Lower leg skin (tissue), 3 donors: ENCODE results near the gene PHLPP2.

ENCODE experiments used
- CTCF ChIP-seq, 3 donors: fragments of 450-650 bp; IDR thresholded peaks; one replicate each; pipeline ENCODE4 v1.5.1; 2016; ENCODE audit warnings: antibody characterized with exemption in 3 of 3, mild to moderate bottlenecking in 3 of 3, moderate library complexity in 2 of 3
- POLR2A ChIP-seq, 2 donors: fragments of 450-650 bp; IDR thresholded peaks; one replicate each; pipeline ENCODE4 v1.6.1; 2016 to 2017; ENCODE audit warnings: antibody characterized with exemption in 2 of 2, mild to moderate bottlenecking in 1 of 2, moderate library complexity in 1 of 2

- TF ChIP-seq CTCF (IDR thresholded peaks at IDR 0.05) = no peak
- no peak for TF ChIP-seq POLR2A (IDR thresholded peaks at IDR 0.05)
These were observed 74.8 kb downstream of the PHLPP2 start for GRCh38 chr16:71649704-71650103.
